Transverse colon (tissue), 4 donors: Measurements from ENCODE around the gene MSI2.

Experiments
- EP300 ChIP-seq: sonication (generic); formaldehyde crosslinking; IDR thresholded peaks from one replicate; pipeline ENCODE4 v1.6.1; 2017; ENCODE audit warnings: antibody characterized with exemption, low read depth
- POLR2A ChIP-seq: fragments of 450-650 bp; IDR thresholded peaks from one replicate; pipeline ENCODE4 v1.6.1; 2016; ENCODE audit warnings: antibody characterized with exemption, mild to moderate bottlenecking, moderate library complexity
- POLR2AphosphoS5 ChIP-seq, 3 donors: sonication (generic); formaldehyde crosslinking; IDR thresholded peaks; one replicate each; pipeline ENCODE4 v1.6.1; 2016; ENCODE audit warnings: antibody characterized with exemption in 3 of 3
- TF ChIP-seq, protein P1 (sequence below), 5 experiments: fragments of 200-600 bp in 3 of 5; fragments of 450-650 bp in 2 of 5; sonication (generic) in 3 of 5; IDR thresholded peaks; 1 replicate in 2 of 5; 2 replicates in 3 of 5; pipeline ENCODE4 v1.5.1; 2016 to 2017; ENCODE audit warnings: antibody characterized with exemption in 5 of 5, inconsistent platforms in 3 of 5, mild to moderate bottlenecking in 2 of 5, moderate library complexity in 1 of 5

DNA sequence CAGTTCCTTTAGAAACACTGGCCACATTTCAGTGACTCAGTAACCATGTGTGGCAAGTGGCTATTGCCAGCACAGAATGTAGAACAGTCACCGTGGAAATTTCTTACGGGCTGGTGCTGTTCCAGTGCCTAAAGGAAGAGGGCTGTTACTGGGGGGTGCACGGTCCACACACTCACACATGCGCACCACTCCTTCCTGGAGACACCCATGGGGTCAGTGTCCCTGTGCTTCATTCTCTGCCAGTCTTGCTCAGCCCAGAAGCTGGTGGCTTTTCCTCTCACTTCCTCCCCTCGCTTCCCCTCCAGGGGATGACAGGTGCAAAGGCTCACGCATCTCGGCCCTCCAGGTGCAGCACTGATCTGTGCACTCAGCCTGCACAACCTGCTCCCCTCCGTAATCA is 373.1 kb downstream of the MSI2 start:
- TF ChIP-seq, protein P1, sequence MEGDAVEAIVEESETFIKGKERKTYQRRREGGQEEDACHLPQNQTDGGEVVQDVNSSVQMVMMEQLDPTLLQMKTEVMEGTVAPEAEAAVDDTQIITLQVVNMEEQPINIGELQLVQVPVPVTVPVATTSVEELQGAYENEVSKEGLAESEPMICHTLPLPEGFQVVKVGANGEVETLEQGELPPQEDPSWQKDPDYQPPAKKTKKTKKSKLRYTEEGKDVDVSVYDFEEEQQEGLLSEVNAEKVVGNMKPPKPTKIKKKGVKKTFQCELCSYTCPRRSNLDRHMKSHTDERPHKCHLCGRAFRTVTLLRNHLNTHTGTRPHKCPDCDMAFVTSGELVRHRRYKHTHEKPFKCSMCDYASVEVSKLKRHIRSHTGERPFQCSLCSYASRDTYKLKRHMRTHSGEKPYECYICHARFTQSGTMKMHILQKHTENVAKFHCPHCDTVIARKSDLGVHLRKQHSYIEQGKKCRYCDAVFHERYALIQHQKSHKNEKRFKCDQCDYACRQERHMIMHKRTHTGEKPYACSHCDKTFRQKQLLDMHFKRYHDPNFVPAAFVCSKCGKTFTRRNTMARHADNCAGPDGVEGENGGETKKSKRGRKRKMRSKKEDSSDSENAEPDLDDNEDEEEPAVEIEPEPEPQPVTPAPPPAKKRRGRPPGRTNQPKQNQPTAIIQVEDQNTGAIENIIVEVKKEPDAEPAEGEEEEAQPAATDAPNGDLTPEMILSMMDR (IDR thresholded peaks at IDR 0.05): no peak
- TF ChIP-seq POLR2A (no peak), EP300 (no peak), POLR2AphosphoS5 (IDR thresholded peaks at IDR 0.05) (no peak)
